ENCODE results near the gene NDE1.

Gene NDE1

GRCh38 chr16:15743657-15744056 lies 93.6 kb downstream of the NDE1 start:
- H3K27ac ChIP-seq (ENCODE audit: low read length) = no peak overlapping the region
- H3K9ac ChIP-seq (ENCODE audit: low read length) = no peak overlapping the region
- no peaks in the 10 kb centered on the region for H3F3A ChIP-seq (ENCODE audit: insufficient read depth, low read length)
- no peak overlapping the region for H3K4me3 ChIP-seq (ENCODE audit: low read length)
- H3K79me2 ChIP-seq (ENCODE audit: low read length) = no peaks in the 10 kb centered on the region
- H3K36me3 ChIP-seq (replicated peaks; ENCODE audit: insufficient read depth, low read length) = no peaks in the 10 kb centered on the region
- no peaks in the 10 kb centered on the region for H3K9me3 ChIP-seq (replicated peaks; ENCODE audit: insufficient read depth, low read length)
- TF ChIP-seq CTCF (IDR thresholded peaks at IDR 0.05; ENCODE audit: low read length) (no peak), EZH2 (optimal IDR thresholded peaks at IDR 0.05; ENCODE audit: low read depth, low read length) (no peak), EZH2phosphoT487 (IDR thresholded peaks at IDR 0.05; ENCODE audit: low read length) (no peak)
- H3K9me2 ChIP-seq (replicated peaks; ENCODE audit: insufficient read depth, low read length) = no peaks in the 10 kb centered on the region
- H3K4me1 ChIP-seq (ENCODE audit: low read length) = no peaks in the 10 kb centered on the region
- no peaks in the 10 kb centered on the region for H4K20me1 ChIP-seq (ENCODE audit: insufficient read depth, low read length)
- DNase-seq = no peak
- H2AFZ ChIP-seq (ENCODE audit: low read length) = no peak overlapping the region
- H3K27me3 ChIP-seq (replicated peaks; ENCODE audit: insufficient read depth, low read length) = no peaks in the 10 kb centered on the region
- no peak overlapping the region for H3K4me2 ChIP-seq (ENCODE audit: low read depth, low read length)

GRCh38 chr16:15746332-15746731 lies 96.3 kb downstream of the NDE1 start:
- H3K4me2 ChIP-seq (ENCODE audit: low read depth, low read length) = no peak overlapping the region
- TF ChIP-seq CTCF (IDR thresholded peaks at IDR 0.05; ENCODE audit: low read length) = no peak
- no peak for TF ChIP-seq EZH2phosphoT487 (IDR thresholded peaks at IDR 0.05; ENCODE audit: low read length)
- no peak for TF ChIP-seq EZH2 (optimal IDR thresholded peaks at IDR 0.05; ENCODE audit: low read depth, low read length)
- H3K9me3 ChIP-seq (replicated peaks; ENCODE audit: insufficient read depth, low read length) = no peaks in the 10 kb centered on the region
- no peaks in the 10 kb centered on the region for H4K20me1 ChIP-seq (ENCODE audit: insufficient read depth, low read length)
- no peak overlapping the region for H3K4me3 ChIP-seq (ENCODE audit: low read length)
- no peak overlapping the region for H2AFZ ChIP-seq (ENCODE audit: low read length)
- no peaks in the 10 kb centered on the region for H3K36me3 ChIP-seq (replicated peaks; ENCODE audit: insufficient read depth, low read length)
- H3K27ac ChIP-seq (ENCODE audit: low read length) = no peak overlapping the region
- H3F3A ChIP-seq (ENCODE audit: insufficient read depth, low read length) = no peaks in the 10 kb centered on the region
- no peaks in the 10 kb centered on the region for H3K27me3 ChIP-seq (replicated peaks; ENCODE audit: insufficient read depth, low read length)
- H3K4me1 ChIP-seq (ENCODE audit: low read length) = no peaks in the 10 kb centered on the region
- H3K79me2 ChIP-seq (ENCODE audit: low read length) = no peaks in the 10 kb centered on the region
- no peak overlapping the region for H3K9ac ChIP-seq (ENCODE audit: low read length)
- no peak for DNase-seq
- no peaks in the 10 kb centered on the region for H3K9me2 ChIP-seq (replicated peaks; ENCODE audit: insufficient read depth, low read length)

- Histone ChIP-seq H3K27me3 (replicated peaks; ENCODE audit: insufficient read depth, low read length) (no peaks in the 10 kb centered on the region), H3K4me1 (ENCODE audit: low read length) (no peaks in the 10 kb centered on the region), H3K4me3 (ENCODE audit: low read length) (no peak overlapping the region), H3K9me2 (replicated peaks; ENCODE audit: insufficient read depth, low read length) (no peaks in the 10 kb centered on the region), H4K20me1 (ENCODE audit: insufficient read depth, low read length) (no peaks in the 10 kb centered on the region), H3K79me2 (ENCODE audit: low read length) (no peaks in the 10 kb centered on the region), H3F3A (ENCODE audit: insufficient read depth, low read length) (no peaks in the 10 kb centered on the region), H3K4me2 (ENCODE audit: low read depth, low read length) (no peak overlapping the region), H3K27ac (ENCODE audit: low read length) (no peak overlapping the region), H3K36me3 (replicated peaks; ENCODE audit: insufficient read depth, low read length) (no peaks in the 10 kb centered on the region), H2AFZ (ENCODE audit: low read length) (no peak overlapping the region), H3K9me3 (replicated peaks; ENCODE audit: insufficient read depth, low read length) (no peaks in the 10 kb centered on the region), H3K9ac (ENCODE audit: low read length) (no peak overlapping the region)
- TF ChIP-seq CTCF (IDR thresholded peaks at IDR 0.05; ENCODE audit: low read length) = no peak
- no peak for TF ChIP-seq EZH2 (optimal IDR thresholded peaks at IDR 0.05; ENCODE audit: low read depth, low read length)
- no peak for TF ChIP-seq EZH2phosphoT487 (IDR thresholded peaks at IDR 0.05; ENCODE audit: low read length)
- DNase-seq = no peak
Observed at GRCh38 chr16:15747937-15748336, 97.9 kb downstream of the NDE1 start.
